GM12872 (cell line): ENCODE measurements around the gene GNAI2.

Experiments
- TF ChIP-seq, protein P1 (sequence below): IDR thresholded peaks from 3 replicates; pipeline ENCODE4 v1.5.1; 2011; ENCODE audit warnings: low read depth, mild to moderate bottlenecking, low read length, moderate library complexity; ENCODE audit not compliant: insufficient read depth

Gene GNAI2

DNA sequence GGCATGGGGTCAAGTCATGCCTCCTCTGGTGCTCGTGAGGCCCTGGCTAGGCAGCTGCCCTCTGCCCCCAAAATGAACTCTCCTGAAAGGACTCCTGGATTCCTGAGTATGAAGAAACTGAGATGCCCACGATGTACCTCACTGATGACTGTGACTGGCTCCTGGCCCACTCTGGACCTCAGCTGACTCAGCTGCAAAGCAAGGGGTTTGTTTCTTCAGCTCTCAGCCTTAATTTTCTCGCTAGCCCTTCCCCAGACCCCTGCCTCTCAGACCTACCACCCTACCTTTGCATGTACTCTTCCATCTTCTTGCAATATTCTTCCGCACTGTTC, 5.2 kb upstream of the GNAI2 start:
- TF ChIP-seq, protein P1, sequence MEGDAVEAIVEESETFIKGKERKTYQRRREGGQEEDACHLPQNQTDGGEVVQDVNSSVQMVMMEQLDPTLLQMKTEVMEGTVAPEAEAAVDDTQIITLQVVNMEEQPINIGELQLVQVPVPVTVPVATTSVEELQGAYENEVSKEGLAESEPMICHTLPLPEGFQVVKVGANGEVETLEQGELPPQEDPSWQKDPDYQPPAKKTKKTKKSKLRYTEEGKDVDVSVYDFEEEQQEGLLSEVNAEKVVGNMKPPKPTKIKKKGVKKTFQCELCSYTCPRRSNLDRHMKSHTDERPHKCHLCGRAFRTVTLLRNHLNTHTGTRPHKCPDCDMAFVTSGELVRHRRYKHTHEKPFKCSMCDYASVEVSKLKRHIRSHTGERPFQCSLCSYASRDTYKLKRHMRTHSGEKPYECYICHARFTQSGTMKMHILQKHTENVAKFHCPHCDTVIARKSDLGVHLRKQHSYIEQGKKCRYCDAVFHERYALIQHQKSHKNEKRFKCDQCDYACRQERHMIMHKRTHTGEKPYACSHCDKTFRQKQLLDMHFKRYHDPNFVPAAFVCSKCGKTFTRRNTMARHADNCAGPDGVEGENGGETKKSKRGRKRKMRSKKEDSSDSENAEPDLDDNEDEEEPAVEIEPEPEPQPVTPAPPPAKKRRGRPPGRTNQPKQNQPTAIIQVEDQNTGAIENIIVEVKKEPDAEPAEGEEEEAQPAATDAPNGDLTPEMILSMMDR: no peak

DNA sequence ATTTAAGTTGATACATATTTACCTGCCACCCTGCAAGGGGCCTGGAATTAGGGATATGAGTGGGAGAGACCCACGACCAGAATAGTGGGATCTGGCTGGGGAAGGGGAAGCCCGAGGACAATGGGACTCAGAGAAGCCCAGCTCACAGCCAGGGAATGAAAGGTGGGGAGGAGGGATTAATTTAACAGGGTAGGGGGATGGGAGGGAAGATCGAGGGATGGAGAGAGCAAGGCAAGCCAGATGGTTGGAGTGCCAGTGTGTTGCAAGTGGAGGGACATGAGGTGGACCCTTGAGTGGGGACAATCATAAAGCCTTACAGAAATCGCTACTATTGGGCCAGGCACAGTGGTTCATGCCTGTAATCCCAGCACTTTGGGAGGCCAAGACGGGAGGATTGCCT, 4.4 kb upstream of the GNAI2 start:
- TF ChIP-seq, protein P1: no peak

DNA sequence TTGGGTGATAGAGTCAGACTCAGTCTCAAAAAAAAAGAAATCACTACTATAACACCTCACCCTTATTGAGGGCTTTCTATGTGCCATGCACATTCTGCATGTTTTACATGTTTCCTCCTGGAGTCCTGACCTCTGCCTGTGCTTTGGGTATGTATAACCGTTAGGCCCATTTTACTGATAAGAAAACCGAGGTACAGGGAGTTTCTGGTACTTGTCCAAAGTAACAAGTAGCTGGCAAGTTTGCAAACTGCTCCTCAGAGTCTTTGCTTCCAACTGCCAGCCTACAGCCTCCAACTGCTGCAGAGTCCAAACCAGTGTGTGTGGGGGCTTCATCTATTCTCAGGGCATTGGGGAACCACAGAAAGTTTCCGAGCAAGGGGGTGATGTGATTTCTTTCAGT, 3.7 kb upstream of the GNAI2 start:
- TF ChIP-seq, protein P1: no peak

DNA sequence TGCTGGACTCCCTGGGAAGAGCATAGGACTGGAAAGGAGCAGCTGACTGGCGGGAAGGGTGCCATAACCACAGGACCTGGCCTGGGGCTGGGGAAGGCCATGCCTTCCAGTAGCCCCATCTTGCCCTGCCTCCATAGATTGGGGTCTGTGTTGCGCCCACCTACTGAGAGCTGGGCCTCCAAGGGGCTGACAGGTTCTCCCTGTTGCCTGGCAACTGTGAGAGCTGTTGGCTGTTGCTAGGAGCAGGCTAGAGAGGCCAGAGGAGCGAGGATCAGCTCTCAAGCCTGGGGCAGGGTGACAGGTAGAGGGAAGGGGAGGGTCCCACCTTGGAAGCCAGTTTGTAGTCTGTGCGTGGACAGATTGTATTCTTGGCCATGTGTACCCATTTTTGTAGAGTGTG, 2.8 kb upstream of the GNAI2 start:
- TF ChIP-seq, protein P1: no peak

DNA sequence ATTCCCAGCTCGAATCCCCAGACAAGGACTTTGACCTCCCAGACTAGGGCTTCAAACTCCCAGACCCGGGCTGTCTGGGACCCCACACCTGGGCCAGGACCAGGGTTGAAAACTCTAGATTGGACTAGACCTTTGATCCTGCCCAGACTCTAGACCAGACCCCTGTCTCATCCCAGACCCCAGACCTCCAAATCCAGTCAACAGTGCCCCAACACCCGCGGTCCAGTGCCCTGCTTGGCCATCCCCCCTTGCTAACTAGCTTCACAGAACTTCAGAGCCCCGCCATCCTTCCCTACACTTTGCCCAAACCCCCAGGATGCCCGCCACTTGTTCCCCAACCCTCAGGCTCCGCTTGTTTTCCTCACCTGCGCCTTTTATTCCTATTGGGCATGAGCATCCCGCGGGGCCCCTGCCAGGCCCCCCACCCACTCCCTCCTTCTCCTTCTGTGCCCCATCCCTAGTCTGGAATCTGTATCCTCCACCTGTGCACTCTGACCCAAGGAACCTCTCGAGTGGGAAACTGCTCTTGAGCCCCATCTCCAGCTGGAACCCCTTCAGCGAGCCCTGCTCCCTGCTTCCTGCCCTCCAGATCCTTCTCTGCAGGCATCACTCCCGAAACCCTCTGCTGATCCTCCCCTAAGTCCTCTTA, 604 bp downstream of the GNAI2 start:
- TF ChIP-seq, protein P1: no peak

DNA sequence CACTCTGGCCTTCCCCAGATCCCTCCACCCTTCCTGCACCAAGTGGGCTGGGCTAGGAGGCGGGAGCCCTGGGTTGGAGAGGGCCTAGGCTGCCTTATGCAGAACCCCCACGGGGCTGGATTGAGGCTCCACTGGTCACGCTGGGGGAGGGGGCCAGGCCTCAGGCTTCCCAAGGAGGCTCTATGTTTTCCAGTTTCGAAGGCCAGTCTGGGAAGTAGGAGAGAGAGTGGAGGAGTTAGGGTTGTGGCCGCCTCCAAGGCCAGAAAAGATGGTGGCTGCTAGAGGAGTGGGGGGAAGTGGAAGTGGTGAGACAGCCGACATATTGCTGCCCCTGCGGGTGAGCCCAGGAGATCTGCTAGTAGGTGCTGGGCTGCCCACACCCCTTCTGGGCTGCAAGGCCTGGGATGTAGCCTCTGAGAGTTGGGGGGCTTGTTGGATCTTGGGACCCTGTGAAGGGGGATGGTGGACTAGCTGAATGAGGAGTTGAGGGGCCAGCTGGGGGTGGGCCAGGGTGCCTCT, 1.2 kb downstream of the GNAI2 start:
- TF ChIP-seq, protein P1: no peak

DNA sequence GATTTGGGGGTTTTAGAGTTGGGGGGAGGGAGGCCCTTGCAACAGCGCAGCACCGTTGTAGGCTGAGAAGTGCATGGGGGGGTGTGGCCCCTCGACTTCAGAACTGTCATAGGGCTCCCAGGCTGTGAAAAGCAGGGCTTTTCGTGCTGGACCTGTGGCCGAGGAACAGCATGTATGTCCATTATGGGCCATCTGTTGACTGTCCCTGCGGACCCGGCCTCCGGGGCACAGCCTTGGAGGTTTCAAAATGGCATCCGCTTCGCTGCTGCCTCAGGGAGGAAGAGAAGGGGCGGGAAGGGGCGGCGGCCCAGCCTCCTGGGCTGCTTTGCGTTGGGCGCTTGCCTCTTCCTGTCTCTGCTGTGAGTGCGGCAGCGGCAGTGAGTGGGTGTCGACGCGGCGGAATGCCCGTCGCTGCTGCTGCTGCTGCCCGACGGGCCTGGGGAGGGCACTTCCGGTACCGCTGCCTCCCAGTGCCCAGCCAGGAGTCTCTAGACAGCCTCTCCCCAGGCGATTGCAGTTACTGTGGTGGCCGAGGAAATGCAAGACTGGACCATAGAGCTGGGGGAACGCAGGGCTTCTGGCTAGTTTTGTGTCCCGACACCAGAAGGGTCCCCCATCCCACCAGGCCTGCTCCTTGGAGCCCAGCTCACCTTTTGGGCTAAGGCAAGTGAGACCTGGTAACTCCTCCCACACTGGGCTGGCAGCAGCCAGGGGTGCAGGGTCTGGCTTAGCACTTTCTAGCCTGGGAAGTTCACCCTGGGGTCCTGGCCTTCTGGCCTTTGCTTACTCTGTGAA, 1.9 kb downstream of the GNAI2 start:
- TF ChIP-seq, protein P1: no peak
